Measurements from ENCODE around the gene CEBPA.
"Not testable (repeated sequence)": the region's sequence is repeated elsewhere in the genome, so short reads cannot be mapped to it uniquely, and the experiment has no call there.

The CEBPA gene

GRCh38 chr19:33324628-33325027 lies 22.3 kb upstream of the CEBPA start:
- DNase-seq (ENCODE audit: low read depth) = no peak

- no peak for DNase-seq (ENCODE audit: low read depth)
Observed at GRCh38 chr19:33323093-33323820, 20.9 kb upstream of the CEBPA start.

- no peak for DNase-seq (ENCODE audit: low read depth)
Observed at GRCh38 chr19:33320636-33321035, 18.3 kb upstream of the CEBPA start.

- DNase-seq (ENCODE audit: low read depth) = not testable (repeated sequence)
Observed at GRCh38 chr19:33317991-33318390, 15.7 kb upstream of the CEBPA start.

- DNase-seq (ENCODE audit: low read depth) = no peak
Observed at GRCh38 chr19:33317517-33317916, 15.2 kb upstream of the CEBPA start.

- DNase-seq (ENCODE audit: low read depth) = no peak
Observed at GRCh38 chr19:33316541-33317264, 14.4 kb upstream of the CEBPA start.

GRCh38 chr19:33312808-33313207 lies 10.5 kb upstream of the CEBPA start:
- DNase-seq (ENCODE audit: low read depth) = not testable (repeated sequence)

- no peak for DNase-seq (ENCODE audit: low read depth)
Observed at GRCh38 chr19:33312065-33312464, 9.7 kb upstream of the CEBPA start.

- DNase-seq (ENCODE audit: low read depth) = no peak
Observed at GRCh38 chr19:33311326-33311682, 9.0 kb upstream of the CEBPA start.

- DNase-seq (ENCODE audit: low read depth) = no peak
Observed at GRCh38 chr19:33310606-33311325, 8.4 kb upstream of the CEBPA start.

- no peak for DNase-seq (ENCODE audit: low read depth)
Observed at GRCh38 chr19:33309826-33310225, 7.5 kb upstream of the CEBPA start.

- no peak for DNase-seq (ENCODE audit: low read depth)
Observed at GRCh38 chr19:33306853-33307792, 4.8 kb upstream of the CEBPA start.

GRCh38 chr19:33306191-33306590 lies 3.9 kb upstream of the CEBPA start:
- DNase-seq (ENCODE audit: low read depth) = no peak

GRCh38 chr19:33304760-33305647 lies 2.7 kb upstream of the CEBPA start:
- DNase-seq (ENCODE audit: low read depth) = no peak

GRCh38 chr19:33304371-33304759 lies 2.0 kb upstream of the CEBPA start:
- no peak for DNase-seq (ENCODE audit: low read depth)

- DNase-seq (ENCODE audit: low read depth) = no peak
Observed at GRCh38 chr19:33303791-33304345, 1.5 kb upstream of the CEBPA start.

GRCh38 chr19:33302974-33303790 lies 848 bp upstream of the CEBPA start:
- no peak for DNase-seq (ENCODE audit: low read depth)

GRCh38 chr19:33301900-33302174 lies 497 bp downstream of the CEBPA start:
- DNase-seq (ENCODE audit: low read depth) = no peak

GRCh38 chr19:33301144-33301899 lies 1.0 kb downstream of the CEBPA start:
- DNase-seq (ENCODE audit: low read depth) = no peak

GRCh38 chr19:33300894-33301143 lies 1.5 kb downstream of the CEBPA start:
- no peak for DNase-seq (ENCODE audit: low read depth)
